Measurements from ENCODE around the gene OAS3. TPM values are rescaled to one million over a fixed set of nuclear protein-coding genes. Genes with fewer than 3 reads are reported as not detected.
A peak's percentile ranks its signal among the peaks of the same experiment; 100 is the strongest.

Gene OAS3
- total RNA-seq, 2 donors from 2014 or later, result 11.9 to 13.7 TPM

DNA sequence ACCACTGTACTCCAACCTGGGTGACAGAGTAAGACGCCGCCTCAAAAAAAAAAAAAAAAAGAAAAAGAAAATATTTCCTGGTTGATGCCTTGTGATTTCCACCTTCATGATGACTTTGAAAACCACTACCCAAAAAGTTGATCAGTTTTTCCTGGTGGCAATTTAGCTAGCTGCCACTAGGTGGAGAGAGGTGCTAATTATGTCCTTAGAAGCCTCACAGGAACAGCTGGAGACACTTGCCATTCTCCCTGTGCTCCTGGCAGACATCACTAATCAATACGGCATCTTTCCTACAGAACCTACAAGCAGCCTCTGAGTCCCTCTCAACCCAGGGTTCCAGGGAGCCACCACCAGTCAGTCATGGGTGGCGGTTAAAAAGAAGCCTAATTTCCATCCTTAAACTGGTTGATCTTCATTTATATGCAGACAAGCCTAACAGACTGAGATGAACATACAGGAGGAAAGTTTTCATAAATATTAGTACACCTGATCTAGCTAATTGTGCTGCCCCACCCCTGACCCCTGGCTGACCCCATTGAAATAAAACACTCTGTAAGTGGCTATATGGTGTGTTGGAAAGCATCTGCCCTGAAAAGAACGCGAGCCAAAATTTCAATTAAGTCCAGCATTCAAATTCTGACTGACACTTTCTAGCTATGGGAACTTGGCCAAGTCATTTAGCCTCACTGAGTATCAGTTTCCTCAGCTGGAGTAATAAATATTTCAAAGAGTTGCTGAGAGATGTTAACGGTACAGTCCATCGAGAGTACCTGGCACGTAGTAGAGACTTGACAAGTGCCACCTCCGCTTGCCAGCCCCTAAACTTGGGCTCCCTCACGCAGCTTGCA is 37.8 kb upstream of the OAS3 start:
- DNase-seq (ENCODE audit: low spot score) (no peak), ATAC-seq (ENCODE audit: insufficient number of reproducible peaks, low FRiP score, low read depth) (no peak)

DNA sequence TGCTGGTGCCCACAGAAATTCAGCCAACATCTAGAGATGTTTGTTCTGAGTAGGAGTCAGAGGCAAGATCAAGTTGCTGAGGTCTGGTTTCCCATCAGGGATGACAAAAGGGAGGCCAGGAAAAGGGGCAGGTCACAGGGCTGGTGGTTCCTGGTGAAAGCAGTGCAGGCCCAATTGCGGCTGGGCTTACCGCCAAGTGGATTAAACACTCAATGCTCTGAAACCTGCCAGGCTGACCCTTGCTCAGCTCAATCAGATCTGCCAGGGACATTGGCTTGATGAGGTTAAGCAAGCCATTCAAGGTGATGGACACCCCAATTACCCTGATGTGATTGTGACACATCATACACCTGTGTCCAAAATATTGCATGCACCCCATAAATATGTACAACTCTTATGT is 37.0 kb upstream of the OAS3 start:
- no peak overlapping the region for H3K27ac ChIP-seq
- peaks cover 35 to 39% of the 10 kb centered on the region in 2 donors for H3K4me1 ChIP-seq (ENCODE audit: control insufficient read depth in 1 of 2, low read depth in 2 of 2)
- DNase-seq (ENCODE audit: low spot score) (no peak), ATAC-seq (ENCODE audit: insufficient number of reproducible peaks, low FRiP score, low read depth) (no peak)
- H3K4me3 ChIP-seq, result no peak overlapping the region
- H3K36me3 ChIP-seq, result no peaks in the 10 kb centered on the region
- H3K27me3 ChIP-seq (replicated peaks; ENCODE audit: insufficient read depth), result no peaks in the 10 kb centered on the region
- no peaks in the 10 kb centered on the region for H3K9me3 ChIP-seq
- TF ChIP-seq CTCF (IDR thresholded peaks at IDR 0.05), result no peak

More for the DNA sequence above, 37.8 kb upstream of the OAS3 start:
- H3K4me3 ChIP-seq, result no peak overlapping the region
- no peaks in the 10 kb centered on the region for H3K27me3 ChIP-seq (replicated peaks; ENCODE audit: insufficient read depth)
- H3K4me1 ChIP-seq (ENCODE audit: control insufficient read depth in 1 of 2, low read depth in 2 of 2), result peaks cover 28 to 31% of the 10 kb centered on the region in 2 donors
- no peaks in the 10 kb centered on the region for H3K36me3 ChIP-seq
- no peaks in the 10 kb centered on the region for H3K9me3 ChIP-seq
- TF ChIP-seq CTCF (IDR thresholded peaks at IDR 0.05), result peak; percentile 49
- no peak overlapping the region for H3K27ac ChIP-seq

DNA sequence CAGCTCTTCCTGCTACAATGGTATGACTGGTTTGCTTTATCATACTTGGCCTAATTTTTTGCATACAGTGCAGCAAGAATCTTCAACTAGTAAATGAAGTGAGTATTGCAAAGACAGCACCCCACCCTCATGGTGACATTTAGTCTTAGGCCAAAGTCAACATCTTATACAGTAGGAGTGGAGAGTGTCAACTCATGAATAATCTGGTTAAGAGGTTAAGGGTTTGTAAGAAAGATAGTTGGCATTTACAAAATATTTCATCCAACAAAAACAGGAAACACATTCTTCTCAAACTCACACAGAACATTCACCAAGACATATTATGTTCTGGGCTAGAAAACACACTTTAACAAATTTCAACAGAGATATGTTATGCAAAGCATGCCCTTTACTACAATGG is 33.7 kb upstream of the OAS3 start:
- Histone ChIP-seq H3K9me3 (no peaks in the 10 kb centered on the region), H3K27me3 (replicated peaks; ENCODE audit: insufficient read depth) (no peaks in the 10 kb centered on the region), H3K36me3 (no peaks in the 10 kb centered on the region), H3K4me1 (ENCODE audit: control insufficient read depth in 1 of 2, low read depth in 2 of 2) (peaks cover 41 to 57% of the 10 kb centered on the region in 2 donors), H3K4me3 (no peak overlapping the region), H3K27ac (no peak overlapping the region)
- no peak for TF ChIP-seq CTCF (IDR thresholded peaks at IDR 0.05)
- DNase-seq (ENCODE audit: low spot score), result no peak
- no peak for ATAC-seq (ENCODE audit: insufficient number of reproducible peaks, low FRiP score, low read depth)

- ATAC-seq (ENCODE audit: insufficient number of reproducible peaks, low FRiP score, low read depth) (no peak), DNase-seq (ENCODE audit: low spot score) (no peak)
- no peak overlapping the region for H3K27ac ChIP-seq
- no peak overlapping the region for H3K4me3 ChIP-seq
- peaks cover 41 to 57% of the 10 kb centered on the region in 2 donors for H3K4me1 ChIP-seq (ENCODE audit: control insufficient read depth in 1 of 2, low read depth in 2 of 2)
- no peaks in the 10 kb centered on the region for H3K36me3 ChIP-seq
- H3K27me3 ChIP-seq (replicated peaks; ENCODE audit: insufficient read depth), result no peaks in the 10 kb centered on the region
- no peak for TF ChIP-seq CTCF (IDR thresholded peaks at IDR 0.05)
- H3K9me3 ChIP-seq, result no peaks in the 10 kb centered on the region
Measured at GRCh38 chr12:112905451-112906089, 32.7 kb upstream of the OAS3 start.

- Histone ChIP-seq H3K27ac (peak within 1 kb of the TSS in 1 of 2 donors; percentile 23), H3K4me1 (ENCODE audit: control insufficient read depth in 1 of 2, low read depth in 2 of 2) (peaks cover 41 to 57% of the 10 kb centered on the region in 2 donors)
Measured at GRCh38 chr12:112906712-112907414, 31.4 kb upstream of the OAS3 start, which contains the start of gene OAS1. OAS1 (plus strand) TSS chr12:112906962; CDS start chr12:112907040, 78 bp downstream.

More at GRCh38 chr12:112906712-112907414, 31.4 kb upstream of the OAS3 start, which contains the start of gene OAS1:
- no peak for ATAC-seq (ENCODE audit: insufficient number of reproducible peaks, low FRiP score, low read depth)
- no peaks in the 10 kb centered on the region for H3K9me3 ChIP-seq
- no peak for TF ChIP-seq CTCF (IDR thresholded peaks at IDR 0.05)
- H3K4me3 ChIP-seq, result peak within 1 kb of the TSS; percentile 66
- H3K27me3 ChIP-seq (replicated peaks; ENCODE audit: insufficient read depth), result no peaks in the 10 kb centered on the region
- H3K36me3 ChIP-seq, result no peaks in the 10 kb centered on the region
- no peak for DNase-seq (ENCODE audit: low spot score)
